Fibroblast of lung (primary cell): ENCODE results near the gene MROH9. TPM values are rescaled to one million over a fixed set of nuclear protein-coding genes. Genes with fewer than 3 reads are reported as not detected.

Source experiments
- DNase-seq, 2 donors: peaks; one replicate each; pipeline versions ENCODE4 v3.0.0 to v3.0.0-alpha.2; 2010; ENCODE audit warnings: low read depth in 2 of 2
- H2AFZ ChIP-seq: 2 replicates; pipeline ENCODE4 v1.5.1; 2012; ENCODE audit warnings: low read length, control low read depth, inconsistent platforms
- H3K27ac ChIP-seq: 2 replicates; pipeline ENCODE4 v1.5.1; 2011; ENCODE audit warnings: low read length, control low read depth; ENCODE audit not compliant: insufficient read depth
- H3K27me3 ChIP-seq: 2 replicates; pipeline ENCODE4 v1.5.1; 2011; ENCODE audit warnings: mild to moderate bottlenecking, low read length; ENCODE audit not compliant: control insufficient read depth, insufficient read depth
- H3K36me3 ChIP-seq: 2 replicates; pipeline ENCODE4 v1.5.1; 2011; ENCODE audit warnings: low read length; ENCODE audit not compliant: control insufficient read depth, insufficient read depth
- H3K4me1 ChIP-seq: 2 replicates; pipeline ENCODE4 v1.5.1; 2011; ENCODE audit warnings: low read length; ENCODE audit not compliant: control insufficient read depth, insufficient read depth; ENCODE audit errors: extremely low read depth
- H3K4me2 ChIP-seq: 2 replicates; pipeline ENCODE4 v1.5.1; 2011; ENCODE audit warnings: low read length, control low read depth; ENCODE audit not compliant: insufficient read depth; ENCODE audit errors: extremely low read depth
- H3K4me3 ChIP-seq, 4 experiments: fragments of 200-600 bp in 1 of 4; sonication (generic) in 1 of 4; replicated peaks in 1 of 4; 2 replicates each; pipeline ENCODE4 v1.5.1; 2011 to 2016; ENCODE audit warnings: low read length in 4 of 4, low read depth in 3 of 4, mild to moderate bottlenecking in 3 of 4, control low read depth in 2 of 4, inconsistent platforms in 1 of 4, mixed read lengths in 1 of 4; ENCODE audit not compliant: insufficient read depth in 1 of 4; ENCODE audit errors: control extremely low read depth in 1 of 4
- H3K79me2 ChIP-seq: 2 replicates; pipeline ENCODE4 v1.5.1; 2012; ENCODE audit warnings: mild to moderate bottlenecking, low read length, inconsistent platforms; ENCODE audit not compliant: control insufficient read depth, insufficient read depth
- H3K9ac ChIP-seq: 2 replicates; pipeline ENCODE4 v1.5.1; 2011; ENCODE audit warnings: mild to moderate bottlenecking, low read length, control low read depth; ENCODE audit not compliant: insufficient read depth
- H3K9me3 ChIP-seq: 2 replicates; pipeline ENCODE4 v1.5.1; 2012; ENCODE audit warnings: low read depth, low read length; ENCODE audit not compliant: control insufficient read depth, insufficient read depth
- H4K20me1 ChIP-seq: 2 replicates; pipeline ENCODE4 v1.5.1; 2011; ENCODE audit warnings: low read length; ENCODE audit not compliant: control insufficient read depth, insufficient read depth; ENCODE audit errors: extremely low read depth
- EZH2 ChIP-seq: IDR thresholded peaks from 2 replicates; pipeline ENCODE4 v1.5.1; 2012; ENCODE audit warnings: low read length, control low read depth, mild to moderate bottlenecking; ENCODE audit errors: missing control alignments
- polyA plus RNA-seq, 2 donors: library from polyadenylated mRNA; depleted of rRNA in 1 of 2; stranded (reverse) in 1 of 2; unstranded in 1 of 2; fragments of >200 nt; gene quantifications; 2 replicates each; pipeline ENCODE4 v1.2.1, GENCODE V29; 2011 to 2012; ENCODE audit warnings: missing spikeins in 1 of 2
- total RNA-seq: library from RNA; depleted of rRNA; stranded (reverse); fragments of >200 nt; gene quantifications from 2 replicates; pipeline ENCODE4 v1.2.1, GENCODE V29; 2014
- TF ChIP-seq, protein P1 (sequence below), 2 donors: IDR thresholded peaks in 1 of 2; conservative IDR thresholded peaks in 1 of 2; 1 replicate in 1 of 2; 2 replicates in 1 of 2; pipeline ENCODE4 v1.5.1; 2011 to 2012; ENCODE audit warnings: low read length in 2 of 2, control low read depth in 1 of 2, inconsistent platforms in 1 of 2, low read depth in 1 of 2, mild to moderate bottlenecking in 1 of 2

Gene MROH9
- total and polyA plus RNA-seq, 2 donors (not counting 1 experiment from before 2014, with no cell fraction given): 0.15 TPM; not detected in 1

DNA sequence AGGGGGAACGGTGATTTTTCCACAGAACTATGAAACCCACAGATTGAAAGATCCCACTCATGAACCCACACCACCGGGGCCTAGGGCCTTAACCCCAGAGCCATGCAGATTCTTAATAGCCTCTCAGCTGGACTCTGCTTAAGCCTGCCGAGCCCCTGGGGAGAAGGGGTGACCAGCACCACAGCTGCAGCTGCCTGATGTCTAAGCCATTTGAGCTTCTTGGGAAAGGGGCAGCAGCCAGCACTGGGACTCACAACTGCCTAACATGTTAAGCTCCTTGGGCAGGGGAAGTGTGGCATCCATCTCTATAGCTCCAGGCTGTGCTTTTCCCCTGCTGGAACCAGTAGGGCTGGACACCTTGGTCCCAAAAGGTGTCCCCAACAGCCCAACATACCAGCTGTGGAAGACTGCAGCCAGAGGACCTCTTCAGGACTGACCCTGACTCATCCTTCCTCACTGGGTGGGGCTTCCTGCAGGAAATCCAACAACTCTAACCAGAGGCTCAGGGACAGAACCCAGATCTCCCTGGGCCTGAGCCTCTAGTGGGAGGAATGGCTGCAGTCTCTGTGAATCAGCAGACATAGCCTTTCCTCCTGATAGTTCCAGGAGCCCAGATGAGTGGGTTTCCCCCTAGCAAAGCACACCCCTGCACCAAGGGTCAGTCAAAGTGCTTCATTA lies 120.8 kb downstream of the MROH9 start:
- TF ChIP-seq EZH2: no peak
- TF ChIP-seq, protein P1, sequence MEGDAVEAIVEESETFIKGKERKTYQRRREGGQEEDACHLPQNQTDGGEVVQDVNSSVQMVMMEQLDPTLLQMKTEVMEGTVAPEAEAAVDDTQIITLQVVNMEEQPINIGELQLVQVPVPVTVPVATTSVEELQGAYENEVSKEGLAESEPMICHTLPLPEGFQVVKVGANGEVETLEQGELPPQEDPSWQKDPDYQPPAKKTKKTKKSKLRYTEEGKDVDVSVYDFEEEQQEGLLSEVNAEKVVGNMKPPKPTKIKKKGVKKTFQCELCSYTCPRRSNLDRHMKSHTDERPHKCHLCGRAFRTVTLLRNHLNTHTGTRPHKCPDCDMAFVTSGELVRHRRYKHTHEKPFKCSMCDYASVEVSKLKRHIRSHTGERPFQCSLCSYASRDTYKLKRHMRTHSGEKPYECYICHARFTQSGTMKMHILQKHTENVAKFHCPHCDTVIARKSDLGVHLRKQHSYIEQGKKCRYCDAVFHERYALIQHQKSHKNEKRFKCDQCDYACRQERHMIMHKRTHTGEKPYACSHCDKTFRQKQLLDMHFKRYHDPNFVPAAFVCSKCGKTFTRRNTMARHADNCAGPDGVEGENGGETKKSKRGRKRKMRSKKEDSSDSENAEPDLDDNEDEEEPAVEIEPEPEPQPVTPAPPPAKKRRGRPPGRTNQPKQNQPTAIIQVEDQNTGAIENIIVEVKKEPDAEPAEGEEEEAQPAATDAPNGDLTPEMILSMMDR (conservative IDR thresholded peaks at IDR 0.05 in 1 of 2, IDR thresholded peaks at IDR 0.05 in 1 of 2; ENCODE audit: low read depth in 1 of 2, low read length in 2 of 2): no peak
- no peak overlapping the region for H3K4me2 ChIP-seq
- H3K27ac ChIP-seq: no peak overlapping the region
- H3K4me3 ChIP-seq: no peak overlapping the region
- H3K9ac ChIP-seq: no peak overlapping the region
- H3K79me2 ChIP-seq: no peaks in the 10 kb centered on the region
- no peaks in the 10 kb centered on the region for H3K4me1 ChIP-seq
- no peak overlapping the region for H2AFZ ChIP-seq
- no peak for DNase-seq
- no peaks in the 10 kb centered on the region for H3K9me3 ChIP-seq
- no peaks in the 10 kb centered on the region for H3K36me3 ChIP-seq
- H3K27me3 ChIP-seq: no peaks in the 10 kb centered on the region
- no peaks in the 10 kb centered on the region for H4K20me1 ChIP-seq

DNA sequence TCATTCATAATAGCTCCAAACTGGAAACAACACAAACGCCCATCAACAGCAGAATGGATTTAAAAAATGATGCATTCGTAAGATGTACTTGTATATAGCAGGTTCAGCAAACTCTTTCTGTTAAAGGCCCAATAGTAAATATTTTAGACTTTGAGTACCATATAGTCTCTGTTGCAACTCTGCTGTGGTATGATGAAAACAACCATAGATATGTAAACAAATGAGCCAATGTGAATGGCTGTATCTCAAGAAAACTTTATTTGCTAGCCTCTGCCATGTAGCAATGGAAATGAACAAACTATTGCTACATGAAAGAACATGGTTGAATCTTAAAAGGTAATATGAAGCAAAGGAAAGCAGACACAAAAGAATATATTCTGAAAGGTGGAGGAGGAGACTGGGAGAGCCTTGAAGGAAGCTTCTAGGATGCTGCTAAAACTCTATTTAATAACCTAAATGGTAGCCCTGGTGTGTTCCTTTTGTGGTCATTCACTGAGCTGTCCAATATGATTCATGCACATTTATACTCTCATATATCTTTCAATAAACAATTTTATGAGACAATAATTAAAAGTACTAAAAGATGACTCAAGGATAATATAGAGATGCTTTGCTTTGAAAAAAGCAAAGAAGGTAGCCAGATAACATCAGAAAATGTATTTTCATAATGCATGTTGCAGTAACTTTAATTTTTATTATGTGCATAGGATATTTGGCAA lies 126.2 kb downstream of the MROH9 start:
- H3K79me2 ChIP-seq: no peaks in the 10 kb centered on the region
- no peak overlapping the region for H3K4me3 ChIP-seq
- no peaks in the 10 kb centered on the region for H3K4me1 ChIP-seq
- no peaks in the 10 kb centered on the region for H3K36me3 ChIP-seq
- no peak overlapping the region for H3K9ac ChIP-seq
- no peaks in the 10 kb centered on the region for H4K20me1 ChIP-seq
- TF ChIP-seq, protein P1 (conservative IDR thresholded peaks at IDR 0.05 in 1 of 2, IDR thresholded peaks at IDR 0.05 in 1 of 2; ENCODE audit: low read depth in 1 of 2, low read length in 2 of 2): no peak
- TF ChIP-seq EZH2: no peak
- H3K27ac ChIP-seq: no peak overlapping the region
- H3K27me3 ChIP-seq: no peaks in the 10 kb centered on the region
- DNase-seq: peak in 1 of 2 donors; percentile 75
- H3K4me2 ChIP-seq: no peak overlapping the region
- no peaks in the 10 kb centered on the region for H3K9me3 ChIP-seq
- H2AFZ ChIP-seq: no peak overlapping the region

DNA sequence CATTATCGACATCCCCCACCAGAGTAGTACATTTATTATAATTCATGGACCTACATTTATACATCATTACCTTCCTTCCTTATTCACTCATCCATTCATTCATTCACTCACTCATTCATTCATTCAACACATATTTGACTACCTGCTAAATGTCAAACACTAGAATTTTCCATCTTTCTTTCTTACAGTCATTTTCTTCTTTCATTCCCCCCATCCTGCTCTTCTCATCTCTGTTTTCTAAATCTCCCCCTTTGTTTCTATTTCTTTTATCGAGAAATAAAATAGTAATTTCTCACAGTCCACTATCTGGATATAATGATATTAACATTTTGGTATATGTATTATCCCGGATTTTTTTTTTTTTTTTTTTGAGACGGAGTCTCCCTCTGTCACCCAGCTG lies 127.6 kb downstream of the MROH9 start:
- Histone ChIP-seq H4K20me1 (no peaks in the 10 kb centered on the region), H3K4me2 (no peak overlapping the region), H3K27me3 (no peaks in the 10 kb centered on the region), H3K4me3 (no peak overlapping the region), H3K27ac (no peak overlapping the region), H3K36me3 (no peaks in the 10 kb centered on the region), H3K4me1 (no peaks in the 10 kb centered on the region), H3K9ac (no peak overlapping the region), H3K9me3 (no peaks in the 10 kb centered on the region), H2AFZ (no peak overlapping the region), H3K79me2 (no peaks in the 10 kb centered on the region)
- no peak for DNase-seq
- TF ChIP-seq, protein P1 (conservative IDR thresholded peaks at IDR 0.05 in 1 of 2, IDR thresholded peaks at IDR 0.05 in 1 of 2; ENCODE audit: low read depth in 1 of 2, low read length in 2 of 2): no peak
- TF ChIP-seq EZH2: no peak
